Spleen (tissue), 7 donors: ENCODE results near the gene SUCLG2.

Source experiments
- CTCF ChIP-seq, 11 experiments: fragments of 200-600 bp in 7 of 11; fragments of 450-650 bp in 4 of 11; sonication (generic) in 4 of 11; IDR thresholded peaks in 8 of 11; conservative IDR thresholded peaks in 3 of 11; 1 replicate in 7 of 11; 2 replicates in 4 of 11; pipeline versions ENCODE4 v1.4.0 to v1.8.0; 2016 to 2021; ENCODE audit warnings: antibody characterized with exemption in 11 of 11, inconsistent platforms in 4 of 11, mild to moderate bottlenecking in 1 of 11
- POLR2A ChIP-seq, 3 donors: fragments of 450-650 bp; IDR thresholded peaks; one replicate each; pipeline ENCODE4 v1.5.1; 2017; ENCODE audit warnings: antibody characterized with exemption in 3 of 3, mild to moderate bottlenecking in 1 of 3
- donor health status: DM: no; HTN: no; CAD: no; lungs with moderate emphysema.
- donor health status: DM: no; HTN: no; CAD: no.
- donor health status: DM: no; HTN: no; CAD: no.

- TF ChIP-seq CTCF (IDR thresholded peaks at IDR 0.05 in 8 of 11, conservative IDR thresholded peaks at IDR 0.05 in 3 of 11) (no peak), POLR2A (IDR thresholded peaks at IDR 0.05) (no peak)
These were observed 89.4 kb downstream of the SUCLG2 start for GRCh38 chr3:67564973-67565372.
